Right renal pelvis (tissue), 4 donors: Measurements from ENCODE around the gene UBL4B. TPM values are rescaled to one million over a fixed set of nuclear protein-coding genes. Genes with fewer than 3 reads are reported as not detected.

Source experiments
- DNase-seq, 4 donors: peaks; one replicate each; pipeline ENCODE4 v3.0.0-alpha.2; 2013; ENCODE audit warnings: low read depth in 4 of 4, low spot score in 3 of 4, missing footprints in 1 of 4
- polyA plus RNA-seq, 4 donors: library from polyadenylated mRNA; unstranded; fragments of 120-200 nt; gene quantifications; one replicate each; pipeline ENCODE4 v1.2.1, GENCODE V29; 2013; ENCODE audit not compliant: insufficient read length in 4 of 4

The UBL4B gene
- polyA plus RNA-seq, 4 donors: not detected

- DNase-seq: no peak
These were observed 413 bp downstream of the UBL4B start for GRCh38 chr1:110112656-110113055.

GRCh38 chr1:110113551-110113950 is 1.3 kb downstream of the UBL4B start:
- no peak for DNase-seq

DNA sequence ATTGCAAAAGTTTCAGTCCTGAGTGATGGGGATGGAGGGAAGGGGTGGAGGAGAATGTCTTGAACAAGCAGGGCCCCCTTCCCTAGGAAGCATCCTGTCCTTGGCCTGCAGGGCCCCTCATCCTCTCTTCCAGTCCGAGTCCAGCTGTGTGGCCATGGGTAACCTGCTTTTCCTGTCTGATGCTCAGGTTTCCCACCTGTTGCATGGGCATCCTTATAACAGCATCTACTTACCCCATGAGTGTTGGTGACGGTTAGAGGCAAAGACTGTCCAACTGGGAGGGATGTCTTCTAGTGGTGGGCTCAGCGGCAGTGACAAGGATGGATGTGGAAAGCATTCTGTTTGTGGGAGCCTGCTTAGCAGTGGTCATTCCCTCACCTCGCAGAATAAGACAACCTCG is 1.9 kb downstream of the UBL4B start:
- DNase-seq: no peak

DNA sequence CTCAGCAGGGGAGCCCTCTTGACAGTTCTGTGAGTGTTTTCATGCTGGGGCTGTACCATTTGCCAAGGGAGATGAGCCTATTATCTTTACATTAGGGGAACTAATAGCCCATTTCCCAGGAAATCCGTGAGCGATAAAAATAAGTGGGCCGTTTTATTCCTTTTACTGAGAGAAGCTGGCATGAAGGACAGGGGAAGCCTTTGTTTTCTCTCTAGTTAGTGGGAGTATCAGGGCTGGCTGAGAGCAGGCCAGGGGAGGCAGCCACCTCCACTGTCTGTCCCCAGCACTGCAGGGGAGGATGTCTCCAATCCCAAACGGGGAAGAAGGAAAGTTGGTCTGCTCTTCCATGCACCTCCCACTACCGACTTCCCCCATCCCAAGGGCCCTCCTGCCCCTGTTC is 2.5 kb downstream of the UBL4B start:
- no peak for DNase-seq

GRCh38 chr1:110118636-110119396 is 6.6 kb downstream of the UBL4B start:
- DNase-seq: no peak

DNA sequence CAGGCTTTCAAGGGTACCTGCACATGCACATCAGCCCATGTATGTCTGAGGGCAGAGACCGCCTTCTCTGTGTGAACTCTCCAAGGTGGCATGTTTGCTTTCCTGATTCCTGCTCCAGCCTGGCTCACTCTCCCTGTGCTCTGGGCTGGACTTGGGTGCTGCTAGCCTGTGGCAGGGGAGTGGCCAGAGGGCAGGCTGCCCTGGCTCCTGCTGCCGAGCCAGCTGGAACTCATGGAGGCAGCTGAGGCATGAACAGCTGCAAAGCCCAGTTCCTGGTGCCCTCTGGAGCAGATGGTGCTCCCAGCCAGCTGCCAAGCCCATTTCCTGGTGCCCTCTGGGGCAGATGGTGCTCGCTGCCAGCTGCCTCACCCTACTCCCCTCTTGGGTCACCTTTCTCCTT is 7.6 kb downstream of the UBL4B start:
- no peak for DNase-seq

- DNase-seq: peak; percentile 39 to 61 (median 54)
These were observed 8.8 kb downstream of the UBL4B start for GRCh38 chr1:110120960-110121561.

GRCh38 chr1:110123224-110123623 is 11.0 kb downstream of the UBL4B start:
- DNase-seq: no peak

DNA sequence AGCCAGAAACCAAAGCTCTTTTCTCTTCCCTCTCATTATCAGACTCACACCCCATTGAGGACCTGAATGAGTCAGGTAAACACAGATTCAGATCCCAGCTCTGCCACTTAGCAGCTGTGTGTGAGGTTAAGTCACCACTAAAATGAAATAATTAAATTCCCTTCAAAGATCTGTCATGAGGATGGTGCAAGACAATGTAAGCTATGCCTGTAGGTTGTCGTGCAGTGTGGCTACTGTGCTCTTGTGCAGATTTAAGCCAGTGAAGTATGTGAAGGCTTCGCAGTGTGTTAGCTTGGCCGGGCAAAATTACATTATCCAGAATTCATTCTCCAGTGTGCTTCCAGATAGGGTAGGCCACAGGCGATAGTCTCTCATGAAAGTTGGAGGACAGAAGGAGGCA is 13.6 kb downstream of the UBL4B start:
- DNase-seq: no peak

DNA sequence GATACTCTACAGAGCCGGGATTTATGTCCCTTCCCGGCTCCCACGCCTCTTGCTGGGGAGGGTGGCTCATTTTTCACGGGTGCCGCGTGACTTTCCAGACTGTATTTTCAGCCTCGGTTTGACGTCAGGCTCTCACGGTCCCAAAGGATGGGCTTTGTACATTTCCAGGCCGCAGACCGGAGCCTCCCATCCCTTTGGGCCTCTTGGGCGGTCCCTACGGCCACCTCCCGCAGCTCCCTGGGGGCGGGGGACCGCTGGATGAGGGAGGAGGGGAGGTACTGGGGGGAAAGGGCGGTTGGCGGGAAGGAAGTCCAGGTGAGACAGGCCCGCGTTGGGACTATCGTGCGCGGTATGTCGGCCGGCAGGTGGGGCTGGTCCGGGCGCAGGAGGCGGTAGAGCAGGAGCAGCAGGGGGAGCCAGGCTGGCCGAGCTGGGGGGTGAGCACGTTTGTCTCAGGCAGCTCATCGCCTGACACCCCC is 17.9 kb downstream of the UBL4B start:
- DNase-seq: no peak

- DNase-seq: no peak
These were observed 18.7 kb downstream of the UBL4B start for GRCh38 chr1:110130989-110131388.

DNA sequence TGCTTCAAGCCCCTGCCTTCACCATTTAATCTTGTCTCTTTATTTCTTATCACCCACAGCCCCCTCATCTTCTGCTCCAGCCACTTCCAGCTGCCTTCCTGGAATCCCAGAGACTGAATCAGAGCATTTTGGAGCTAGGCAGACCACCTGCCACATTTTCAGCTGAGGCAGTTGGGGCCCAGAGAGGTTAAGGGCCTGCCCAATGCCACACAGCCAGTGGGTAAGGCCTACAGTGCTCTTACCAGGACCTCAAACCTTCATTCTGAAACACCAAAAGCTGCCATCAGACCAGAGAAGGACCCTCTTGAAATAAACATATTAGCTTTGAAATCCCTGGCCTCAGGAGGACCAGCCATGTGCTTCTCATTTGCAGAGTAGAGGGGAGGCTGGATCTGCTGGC is 20.4 kb downstream of the UBL4B start:
- DNase-seq: no peak

GRCh38 chr1:110133436-110133835 is 21.2 kb downstream of the UBL4B start:
- no peak for DNase-seq

- DNase-seq: no peak
These were observed 21.9 kb downstream of the UBL4B start for GRCh38 chr1:110134050-110134595.

DNA sequence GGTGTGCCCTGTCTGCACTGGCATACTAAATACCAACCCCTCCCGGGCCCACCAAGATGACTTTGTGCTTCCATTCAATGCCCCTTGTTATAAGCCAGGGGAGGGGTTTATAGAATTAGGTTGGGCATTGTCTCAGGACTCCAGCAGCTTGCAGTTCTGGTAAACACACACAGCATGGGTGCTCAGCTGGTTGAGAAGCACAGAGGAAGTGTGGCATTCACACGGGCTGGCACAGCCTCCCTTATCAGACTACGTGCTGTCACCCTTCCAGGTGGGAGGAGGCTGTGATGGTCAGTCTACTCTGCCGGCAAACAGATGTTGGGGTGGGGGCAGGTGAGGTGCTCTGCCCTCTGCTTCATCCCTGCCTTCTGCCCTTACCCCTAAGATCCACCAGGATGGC is 23.0 kb downstream of the UBL4B start:
- no peak for DNase-seq

DNA sequence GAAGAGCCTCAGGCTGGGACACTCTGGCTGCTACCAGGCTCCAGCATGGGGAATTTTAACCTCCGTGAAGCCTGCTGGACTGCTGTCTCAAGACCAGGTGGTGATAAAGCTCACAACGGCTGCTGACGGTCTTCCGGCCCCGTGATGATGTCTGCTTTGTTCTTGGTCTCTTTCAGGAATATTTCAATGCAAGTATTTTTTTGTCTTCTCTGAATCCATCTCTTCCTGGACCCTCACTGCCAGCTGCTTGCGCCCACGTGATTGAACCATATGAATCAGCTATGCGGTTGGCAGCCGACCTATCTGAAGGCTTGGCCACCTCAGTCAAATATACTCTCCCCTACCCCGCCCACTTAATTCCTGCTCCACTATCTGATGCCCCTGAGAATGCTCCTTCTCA is 23.4 kb downstream of the UBL4B start:
- no peak for DNase-seq

- no peak for DNase-seq
These were observed 24.7 kb downstream of the UBL4B start for GRCh38 chr1:110136911-110137310.

DNA sequence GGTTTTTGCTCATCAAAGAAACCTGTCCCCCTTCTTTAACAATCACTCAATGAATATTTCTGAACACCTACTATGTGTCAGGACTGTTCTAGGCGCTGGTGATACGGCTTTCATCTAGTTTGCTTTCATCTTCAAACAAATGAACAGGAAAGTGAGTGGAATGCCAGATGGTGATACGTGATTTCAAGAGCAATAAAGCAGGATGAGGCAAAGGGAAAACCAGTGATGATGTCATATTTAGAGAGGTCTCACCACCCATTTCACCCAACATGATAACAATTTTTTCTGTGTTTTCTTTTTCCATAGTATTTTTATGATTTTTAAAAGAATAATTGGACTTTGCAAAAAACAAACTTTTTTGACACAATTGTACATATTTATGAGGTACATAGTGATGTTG is 26.7 kb downstream of the UBL4B start:
- DNase-seq: no peak

GRCh38 chr1:110144366-110144765 is 32.1 kb downstream of the UBL4B start:
- DNase-seq: no peak

DNA sequence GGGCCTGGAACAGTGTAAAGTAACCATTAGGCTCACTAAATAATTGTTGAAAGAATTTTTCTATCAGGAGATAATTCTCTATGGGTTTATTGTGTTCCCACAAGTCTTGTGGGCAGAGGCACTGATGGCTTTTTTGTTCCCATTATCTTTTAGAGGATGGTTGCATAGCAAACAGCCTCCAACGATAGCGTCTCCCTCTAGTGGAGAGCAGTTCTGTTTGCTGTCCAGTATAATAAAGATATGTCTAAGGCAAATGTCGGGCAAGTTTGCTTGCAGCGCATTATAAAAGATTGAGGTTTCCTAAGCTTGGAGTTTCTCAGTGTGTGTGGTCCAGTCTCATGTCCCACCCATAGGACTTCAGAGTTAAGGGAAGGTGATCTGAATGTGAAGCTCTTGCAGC is 36.7 kb downstream of the UBL4B start:
- DNase-seq: no peak

DNA sequence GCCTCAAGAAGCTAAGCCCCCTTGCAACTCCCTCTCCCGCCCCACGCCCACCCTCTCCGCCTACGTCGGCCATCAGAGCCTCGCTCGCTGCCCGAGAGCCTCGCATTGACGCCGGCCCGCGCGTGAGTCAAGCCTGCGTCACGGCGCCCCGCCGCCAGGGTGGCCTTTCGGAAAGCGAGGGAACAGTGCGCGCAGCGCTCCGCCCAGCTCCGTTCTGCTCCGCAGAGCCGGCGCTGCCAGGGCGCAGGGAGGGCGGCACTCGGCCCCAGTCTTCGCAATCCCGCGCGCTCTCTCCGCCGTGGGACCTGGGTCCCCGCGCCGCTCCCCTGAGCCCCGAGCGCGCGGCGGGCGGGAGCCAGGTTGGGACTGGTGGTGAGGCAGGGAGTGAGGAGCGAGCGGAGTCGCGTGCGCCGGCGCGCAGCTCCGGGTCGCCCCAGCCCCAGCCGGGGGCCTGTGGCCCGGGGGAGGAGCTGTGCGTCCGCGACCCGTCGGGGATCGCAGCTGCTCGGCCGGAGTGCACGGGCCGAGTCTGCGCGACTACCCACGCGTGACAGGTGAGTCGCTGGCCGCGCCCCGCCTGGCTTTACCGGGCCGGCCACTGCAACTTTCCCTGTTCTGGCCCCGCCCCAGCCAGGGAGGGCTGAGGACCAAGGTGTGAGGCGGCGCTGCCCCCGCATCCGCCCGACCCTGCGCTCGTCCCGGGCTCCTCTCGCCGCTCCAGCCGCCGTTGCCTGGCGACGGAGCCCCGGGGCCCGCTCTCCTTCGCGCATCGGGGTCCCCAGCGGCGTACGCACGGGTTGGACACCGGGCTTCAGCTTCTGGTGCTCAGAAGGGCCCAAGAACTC is 38.3 kb downstream of the UBL4B start, which contains the start of gene SLC6A17:
Gene SLC6A17, plus strand, starts transcription at position 165 of the 845 bp plus-strand sequence. CDS start 16,436 bp downstream, outside the sequence.
- no peak for DNase-seq
